Ammon's horn (tissue), 1 donor: Measurements from ENCODE around the gene ETV6.
"Not testable (repeated sequence)": the region's sequence is repeated elsewhere in the genome, so short reads cannot be mapped to it uniquely, and the experiment has no call there.

ENCODE experiments used
- DNase-seq: peaks from one replicate; pipeline ENCODE4 v3.0.0-alpha.2; 2016; ENCODE audit warnings: low spot score

ETV6 gene

GRCh38 chr12:11649413-11650285 is at the start of gene ETV6:
Gene ETV6 (plus strand): TSS chr12:11649674. CDS start chr12:11650128, 454 bp downstream.
- peak; percentile 78 for DNase-seq

DNA sequence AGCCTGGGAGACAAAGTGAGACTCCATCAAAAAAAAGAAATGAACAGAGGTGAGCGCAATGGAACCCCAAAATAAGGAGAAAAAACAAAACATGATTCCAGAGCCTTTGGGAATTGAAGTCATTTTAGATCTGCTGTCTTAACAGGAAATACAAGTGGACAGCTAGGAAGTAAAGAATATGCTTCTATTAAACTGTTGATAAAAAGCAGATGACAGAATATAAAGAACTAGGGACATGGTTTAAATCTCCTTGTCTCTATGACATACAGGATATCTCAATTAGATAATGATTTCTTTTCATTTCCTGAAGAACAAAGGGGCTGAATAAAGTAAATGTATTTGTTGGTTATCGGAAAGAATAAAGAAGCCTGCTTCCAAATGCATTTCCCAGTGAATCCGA is 49.3 kb upstream of the ETV6 start:
- DNase-seq: no peak

DNA sequence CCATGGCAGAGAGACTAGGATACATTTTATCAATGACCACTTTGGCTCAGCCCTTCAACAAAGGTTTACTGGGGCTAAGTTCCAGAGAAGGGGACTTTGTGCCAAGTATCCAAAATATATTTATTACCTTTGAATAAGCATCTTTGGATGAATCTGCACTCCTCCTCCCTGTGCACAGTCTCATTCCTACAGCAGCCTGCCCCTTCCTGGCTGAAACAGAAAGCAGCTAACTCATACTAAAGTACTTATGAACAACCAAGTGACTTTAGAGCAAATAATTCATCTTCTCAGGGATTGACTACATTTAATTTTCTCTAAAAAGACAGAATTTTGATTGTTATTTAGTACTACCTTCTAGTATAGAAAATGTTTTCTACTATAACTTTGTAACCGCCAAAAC is 47.8 kb upstream of the ETV6 start:
- DNase-seq: no peak

DNA sequence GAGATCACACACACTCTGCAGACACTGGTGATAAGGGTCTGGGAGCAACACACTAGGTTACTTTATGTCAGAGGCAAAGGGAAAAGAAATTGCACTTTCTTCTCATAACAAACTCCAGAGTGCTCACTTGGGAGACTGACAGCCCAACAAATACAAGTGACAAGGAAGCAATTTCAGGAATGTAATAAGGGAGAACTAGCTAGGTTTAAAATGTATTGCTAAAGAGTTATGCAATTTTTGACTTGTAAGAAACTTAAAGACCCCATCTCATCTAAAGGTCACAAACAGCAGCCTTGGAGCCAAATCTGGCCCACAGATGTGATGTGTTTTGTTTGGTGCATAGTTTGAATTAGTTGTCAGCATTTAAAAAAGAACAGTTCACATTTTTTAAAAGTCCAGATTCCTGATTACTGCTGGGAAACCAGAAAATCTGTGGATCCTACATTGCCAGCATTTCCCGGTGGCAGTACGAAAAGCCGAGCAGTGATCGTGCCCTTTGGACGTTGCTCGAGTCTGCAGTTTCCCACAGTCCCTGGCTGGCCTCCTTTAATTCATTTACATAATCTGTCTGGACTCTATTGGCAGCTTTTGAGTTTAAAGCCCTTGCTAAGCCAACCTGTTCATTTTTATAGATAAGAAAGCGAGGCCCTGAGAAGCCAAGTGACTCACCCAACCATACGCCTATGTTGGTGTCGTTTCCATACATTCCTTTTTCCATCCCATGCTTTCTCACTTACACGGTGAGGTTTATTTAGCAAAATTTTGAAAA is 42.0 kb upstream of the ETV6 start:
- DNase-seq: no peak

GRCh38 chr12:11609045-11609444 is 40.4 kb upstream of the ETV6 start:
- no peak for DNase-seq

GRCh38 chr12:11615481-11615880 is 34.0 kb upstream of the ETV6 start:
- DNase-seq: no peak

DNA sequence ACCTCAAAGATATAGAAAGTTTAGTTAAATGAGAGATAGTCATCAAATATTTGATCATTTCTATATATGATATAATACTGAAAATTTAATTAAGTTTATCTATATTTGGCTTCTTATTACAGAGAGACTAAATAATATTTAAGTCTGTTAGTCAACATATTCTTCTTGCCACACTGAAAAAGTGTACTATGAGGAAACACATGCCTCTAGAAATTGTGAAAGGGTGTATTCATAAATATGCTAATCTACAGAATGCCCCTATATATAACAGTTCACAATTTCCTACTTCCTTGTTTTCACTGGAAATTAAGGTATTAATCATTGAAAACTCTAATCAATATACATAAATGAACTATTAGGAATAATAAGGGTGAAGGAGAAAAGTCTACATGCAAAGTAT is 31.4 kb upstream of the ETV6 start:
- no peak for DNase-seq

DNA sequence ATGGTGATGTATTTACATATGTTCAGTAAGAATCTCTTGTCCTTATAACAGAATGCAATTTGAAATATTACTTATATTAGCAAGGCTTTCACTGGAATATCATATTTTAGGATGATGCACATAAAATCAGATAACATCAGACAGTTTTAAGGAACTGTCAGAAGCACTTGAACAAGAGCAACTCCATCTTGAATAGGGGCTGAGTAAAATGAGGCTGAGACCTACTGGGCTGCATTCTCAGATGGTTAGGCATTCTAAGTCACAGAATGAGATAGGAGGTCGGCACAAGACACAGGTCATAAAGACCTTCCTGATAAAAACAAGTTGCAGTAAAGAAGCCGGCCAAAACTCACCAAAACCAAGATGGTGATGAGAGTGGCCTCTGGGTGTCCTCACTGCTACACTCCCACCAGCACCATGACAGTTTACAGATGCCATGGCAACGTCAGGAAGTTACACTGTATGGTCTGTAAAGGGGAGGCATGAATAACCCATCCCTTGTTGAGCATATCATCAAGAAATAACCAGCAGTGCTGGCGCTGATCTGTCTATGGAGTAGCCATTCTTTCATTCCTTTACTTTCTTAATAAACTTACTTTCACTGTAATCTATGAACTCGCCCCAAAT is 27.6 kb upstream of the ETV6 start:
- DNase-seq: peak; percentile 45

DNA sequence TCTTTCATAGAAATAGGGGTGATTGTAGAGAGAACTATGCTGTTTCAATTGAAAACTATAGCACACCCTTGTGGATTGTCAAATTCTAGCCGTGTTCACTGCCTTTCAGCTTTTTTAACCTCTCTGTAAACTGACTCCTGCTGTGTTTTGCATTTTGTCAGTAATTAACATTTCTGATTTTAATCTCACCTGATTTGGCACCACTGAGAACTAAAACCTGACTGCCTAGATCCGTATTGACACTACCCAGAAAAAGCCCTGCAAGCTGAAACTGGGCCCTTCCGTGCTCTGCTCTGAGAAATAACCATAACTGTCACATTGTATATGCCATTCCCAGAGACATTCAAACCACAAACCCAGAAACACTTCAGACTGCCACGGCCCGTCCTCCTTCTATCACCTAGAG is 26.6 kb upstream of the ETV6 start:
- DNase-seq: no peak

- DNase-seq: no peak
These were observed 26.1 kb upstream of the ETV6 start for GRCh38 chr12:11623382-11623781.

DNA sequence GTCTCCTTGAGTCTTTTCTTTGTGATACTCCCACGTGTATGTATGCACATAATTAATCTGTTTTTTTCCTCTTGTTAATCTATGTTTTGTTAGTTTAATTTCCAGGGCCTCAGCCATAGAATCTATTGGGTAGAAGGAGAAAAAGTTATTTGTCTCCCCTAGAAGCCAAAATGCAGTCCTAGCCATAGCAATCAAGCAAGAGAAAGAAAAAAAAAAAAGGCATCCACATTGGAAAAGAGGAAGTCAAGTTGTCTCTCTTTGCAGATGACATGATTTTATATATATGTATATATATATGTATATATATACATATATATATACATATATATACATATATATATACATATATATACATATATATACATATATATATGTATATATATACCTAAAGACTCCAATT is 25.4 kb upstream of the ETV6 start:
- no peak for DNase-seq

GRCh38 chr12:11627709-11628108 is 21.8 kb upstream of the ETV6 start:
- not testable (repeated sequence) for DNase-seq

DNA sequence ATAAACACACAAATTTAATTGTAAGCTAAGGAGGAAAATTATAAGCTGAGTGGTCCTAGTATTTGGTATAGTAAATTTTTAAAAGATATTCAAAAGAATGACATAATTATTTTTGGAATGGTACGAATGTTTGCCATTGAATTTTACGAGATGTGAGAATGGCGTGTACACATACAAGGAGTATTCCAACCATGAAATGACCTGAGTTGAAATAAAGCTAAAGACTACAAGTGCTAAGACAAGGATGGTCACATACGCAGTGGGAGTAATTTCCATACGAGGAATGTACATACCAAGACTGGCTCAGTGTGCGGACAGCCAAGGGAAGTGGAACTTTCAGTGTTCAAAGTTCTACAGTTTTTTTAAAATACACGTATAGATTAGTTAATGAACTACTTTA is 21.1 kb upstream of the ETV6 start:
- no peak for DNase-seq

- DNase-seq: peak; percentile 20
These were observed 19.3 kb upstream of the ETV6 start for GRCh38 chr12:11630046-11630706.

GRCh38 chr12:11631288-11631687 is 18.2 kb upstream of the ETV6 start:
- no peak for DNase-seq

DNA sequence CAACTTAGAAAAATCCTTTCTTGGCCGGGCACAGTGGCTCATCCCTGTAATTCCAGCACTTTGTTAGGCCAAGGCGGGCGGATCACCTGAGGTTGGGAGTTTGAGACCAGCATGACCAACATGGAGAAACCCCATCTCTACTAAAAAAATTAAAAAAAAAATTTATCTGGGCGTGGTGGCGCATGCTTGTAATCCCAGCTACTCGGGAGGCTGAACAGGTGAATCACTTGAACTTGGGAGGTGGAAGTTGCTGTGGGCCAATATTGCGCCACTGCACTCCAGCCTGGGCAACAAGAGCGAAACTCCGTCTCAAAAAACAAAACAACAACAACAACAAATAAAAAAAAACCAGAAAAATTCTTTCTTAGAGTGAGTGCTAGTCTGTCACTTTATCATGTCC is 17.6 kb upstream of the ETV6 start:
- not testable (repeated sequence) for DNase-seq

- DNase-seq: no peak
These were observed 15.5 kb upstream of the ETV6 start for GRCh38 chr12:11633968-11634367.

- DNase-seq: no peak
These were observed 14.1 kb upstream of the ETV6 start for GRCh38 chr12:11635341-11635740.

- no peak for DNase-seq
These were observed 11.1 kb upstream of the ETV6 start for GRCh38 chr12:11638315-11638916.

DNA sequence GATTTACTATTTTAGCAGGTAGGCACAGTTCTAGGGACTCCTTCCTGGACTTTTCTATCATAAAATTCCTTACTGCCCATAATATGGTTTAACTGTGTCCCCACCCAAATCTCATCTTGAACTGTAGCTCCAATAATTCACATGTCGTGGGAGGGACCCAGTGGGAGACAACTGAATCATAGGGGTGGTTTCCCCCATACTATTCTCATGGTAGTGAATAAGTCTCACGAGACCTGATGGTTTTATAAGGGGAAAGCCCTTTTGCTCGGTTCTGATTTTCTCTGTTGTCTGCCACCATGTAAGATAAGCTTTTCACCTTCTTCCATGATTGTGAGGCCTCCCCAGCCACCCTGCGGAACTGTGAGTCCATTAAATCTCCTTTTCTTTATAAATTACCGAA is 10.0 kb upstream of the ETV6 start:
- DNase-seq: no peak

GRCh38 chr12:11641522-11641921 is 8.0 kb upstream of the ETV6 start:
- DNase-seq: no peak

- no peak for DNase-seq
These were observed 6.7 kb upstream of the ETV6 start for GRCh38 chr12:11642785-11643184.
